HEK293 (cell line): ENCODE results near the gene ATP10A.

Experiments used
- RBAK ChIP-seq: fragments of 450-650 bp; formaldehyde crosslinking; IDR thresholded peaks from 2 replicates; pipeline ENCODE4 v1.5.1; 2016; ENCODE audit warnings: missing biosample characterization, missing genetic modification characterization
- ZBTB21 ChIP-seq: fragments of 450-650 bp; formaldehyde crosslinking; IDR thresholded peaks from 2 replicates; pipeline ENCODE4 v1.5.1; 2017; ENCODE audit warnings: missing biosample characterization, missing genetic modification characterization
- ZNF114 ChIP-seq: fragments of 450-650 bp; formaldehyde crosslinking; IDR thresholded peaks from 2 replicates; pipeline ENCODE4 v1.5.0; 2017; ENCODE audit warnings: missing biosample characterization, missing genetic modification characterization
- ZNF138 ChIP-seq: fragments of 450-650 bp; formaldehyde crosslinking; IDR thresholded peaks from 2 replicates; pipeline ENCODE4 v1.5.1; 2016; ENCODE audit warnings: missing biosample characterization, missing genetic modification characterization, borderline replicate concordance
- ZNF324 ChIP-seq: fragments of 450-650 bp; formaldehyde crosslinking; IDR thresholded peaks from 2 replicates; pipeline ENCODE4 v1.5.1; 2016; ENCODE audit warnings: missing biosample characterization, missing genetic modification characterization
- ZNF426 ChIP-seq: fragments of 450-650 bp; formaldehyde crosslinking; IDR thresholded peaks from 2 replicates; pipeline ENCODE4 v1.5.1; 2017; ENCODE audit warnings: missing biosample characterization, missing genetic modification characterization, mild to moderate bottlenecking, inconsistent platforms, moderate library complexity
- ZNF624 ChIP-seq: fragments of 450-650 bp; formaldehyde crosslinking; IDR thresholded peaks from 2 replicates; pipeline ENCODE4 v1.5.1; 2017; ENCODE audit warnings: missing biosample characterization, missing genetic modification characterization
- ZNF747 ChIP-seq: fragments of 450-650 bp; formaldehyde crosslinking; IDR thresholded peaks from 2 replicates; pipeline ENCODE4 v1.5.1; 2016; ENCODE audit warnings: missing biosample characterization, missing genetic modification characterization
- ZNF830 ChIP-seq: fragments of 450-650 bp; IDR thresholded peaks from 2 replicates; pipeline ENCODE4 v1.5.0; 2018; ENCODE audit warnings: missing biosample characterization, missing genetic modification characterization, low read depth, mild to moderate bottlenecking, moderate library complexity
- ZSCAN30 ChIP-seq: fragments of 450-650 bp; IDR thresholded peaks from 2 replicates; pipeline ENCODE4 v1.5.1; 2018; ENCODE audit warnings: missing biosample characterization, mild to moderate bottlenecking, missing genetic modification characterization, moderate library complexity
- TF ChIP-seq, protein P1 (sequence below): fragments of 450-650 bp; formaldehyde crosslinking; IDR thresholded peaks from 2 replicates; pipeline ENCODE4 v1.5.1; 2016; ENCODE audit warnings: missing biosample characterization, missing genetic modification characterization

DNA sequence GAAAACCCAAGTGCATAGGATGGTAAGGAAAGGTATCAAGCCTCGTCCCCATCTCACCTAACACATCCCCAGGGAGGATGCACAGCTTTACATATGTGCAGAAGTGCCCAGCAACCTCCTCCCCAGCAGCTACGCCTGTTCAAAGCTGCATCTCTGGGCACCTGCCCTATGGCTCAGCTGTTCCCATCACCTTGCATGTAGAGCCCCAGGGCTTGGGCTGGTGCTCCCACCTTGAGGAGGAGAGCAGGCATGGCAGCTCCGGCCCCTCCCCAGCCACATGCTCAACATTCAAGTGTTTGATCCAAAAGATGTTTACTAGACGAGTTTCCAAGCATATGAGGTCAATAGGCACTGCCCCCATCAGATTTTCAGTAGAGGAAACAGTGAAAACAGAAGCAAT, 173.5 kb downstream of the ATP10A start:
- TF ChIP-seq, protein P1, sequence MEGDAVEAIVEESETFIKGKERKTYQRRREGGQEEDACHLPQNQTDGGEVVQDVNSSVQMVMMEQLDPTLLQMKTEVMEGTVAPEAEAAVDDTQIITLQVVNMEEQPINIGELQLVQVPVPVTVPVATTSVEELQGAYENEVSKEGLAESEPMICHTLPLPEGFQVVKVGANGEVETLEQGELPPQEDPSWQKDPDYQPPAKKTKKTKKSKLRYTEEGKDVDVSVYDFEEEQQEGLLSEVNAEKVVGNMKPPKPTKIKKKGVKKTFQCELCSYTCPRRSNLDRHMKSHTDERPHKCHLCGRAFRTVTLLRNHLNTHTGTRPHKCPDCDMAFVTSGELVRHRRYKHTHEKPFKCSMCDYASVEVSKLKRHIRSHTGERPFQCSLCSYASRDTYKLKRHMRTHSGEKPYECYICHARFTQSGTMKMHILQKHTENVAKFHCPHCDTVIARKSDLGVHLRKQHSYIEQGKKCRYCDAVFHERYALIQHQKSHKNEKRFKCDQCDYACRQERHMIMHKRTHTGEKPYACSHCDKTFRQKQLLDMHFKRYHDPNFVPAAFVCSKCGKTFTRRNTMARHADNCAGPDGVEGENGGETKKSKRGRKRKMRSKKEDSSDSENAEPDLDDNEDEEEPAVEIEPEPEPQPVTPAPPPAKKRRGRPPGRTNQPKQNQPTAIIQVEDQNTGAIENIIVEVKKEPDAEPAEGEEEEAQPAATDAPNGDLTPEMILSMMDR (tag by site-specific recombination), result no peak
- TF ChIP-seq ZNF624 (tag by site-specific recombination), result no peak
- TF ChIP-seq RBAK (tag by site-specific recombination), result no peak
- no peak for TF ChIP-seq ZNF747 (tag by site-specific recombination)
- TF ChIP-seq ZSCAN30, result no peak
- TF ChIP-seq ZBTB21 (tag by site-specific recombination), result no peak
- TF ChIP-seq ZNF114 (tag by site-specific recombination), result no peak
- no peak for TF ChIP-seq ZNF426 (tag by site-specific recombination)
- TF ChIP-seq ZNF830, result no peak
- TF ChIP-seq ZNF138, result no peak
- TF ChIP-seq ZNF324, result no peak
